ENCODE data around the gene TSPAN7. TPM values are rescaled to one million over a fixed set of nuclear protein-coding genes. Genes with fewer than 3 reads are reported as not detected.

Gene TSPAN7
- total and polyA plus RNA-seq, 7 experiments from 2014 or later: 0.27 to 1.3 (median 0.48) TPM; not detected in 2

GRCh38 chrX:38577738-38578137 is 16.4 kb downstream of the TSPAN7 start:
- peaks cover 0 to 4% (median 0%) of the 10 kb centered on the region in 5 donors for H3K27me3 Mint-ChIP-seq
- no peaks in the 10 kb centered on the region for H3K36me3 ChIP-seq (ENCODE audit: control insufficient read depth in 2 of 3, insufficient read depth in 3 of 3, low read length in 3 of 3)
- H3K27ac ChIP-seq (ENCODE audit: low read depth, low read length): no peak overlapping the region
- no peaks in the 10 kb centered on the region for H3K4me1 ChIP-seq (ENCODE audit: control insufficient read depth in 2 of 2, insufficient read depth in 2 of 2, low read length in 2 of 2)
- H3K27ac Mint-ChIP-seq: no peak overlapping the region
- ATAC-seq: no peak
- no peaks in the 10 kb centered on the region for H3K27me3 ChIP-seq (ENCODE audit: control insufficient read depth in 2 of 2, insufficient read depth in 2 of 2, low read length in 2 of 2)
- no peak overlapping the region for H3K4me3 Mint-ChIP-seq
- H3K9me3 Mint-ChIP-seq: no peaks in the 10 kb centered on the region
- ChIA-PET POLR2A (no interaction called here), CTCF (no interaction called here)
- no peak overlapping the region for H3K4me3 ChIP-seq (ENCODE audit: low read length)
- no peaks in the 10 kb centered on the region for H3K36me3 Mint-ChIP-seq
- DNase-seq: no peak
- intact Hi-C loops (cut with micrococcal nuclease): no loop called here
- no peaks in the 10 kb centered on the region for H3K9me3 ChIP-seq (ENCODE audit: control insufficient read depth in 2 of 3, low read length in 3 of 3)
- no peaks in the 10 kb centered on the region for H3K4me1 Mint-ChIP-seq

- H3K4me1 ChIP-seq (ENCODE audit: control insufficient read depth in 2 of 2, insufficient read depth in 2 of 2, low read length in 2 of 2): no peaks in the 10 kb centered on the region
- CTCF ChIA-PET: no interaction called here
- H3K27ac ChIP-seq (ENCODE audit: low read depth, low read length): no peak overlapping the region
- no peak overlapping the region for H3K4me3 ChIP-seq (ENCODE audit: low read length)
- H3K27me3 ChIP-seq (ENCODE audit: control insufficient read depth in 2 of 2, insufficient read depth in 2 of 2, low read length in 2 of 2): no peaks in the 10 kb centered on the region
- Mint-ChIP-seq H3K36me3 (no peaks in the 10 kb centered on the region), H3K9me3 (no peaks in the 10 kb centered on the region), H3K4me1 (no peaks in the 10 kb centered on the region), H3K4me3 (no peak overlapping the region), H3K27ac (no peak overlapping the region), H3K27me3 (peaks cover 0 to 4% (median 0%) of the 10 kb centered on the region in 5 donors)
- intact Hi-C loops (cut with micrococcal nuclease): no loop called here
- DNase-seq: no peak
- POLR2A ChIA-PET: no interaction called here
- no peak for ATAC-seq
- H3K36me3 ChIP-seq (ENCODE audit: control insufficient read depth in 2 of 3, insufficient read depth in 3 of 3, low read length in 3 of 3): no peaks in the 10 kb centered on the region
- no peaks in the 10 kb centered on the region for H3K9me3 ChIP-seq (ENCODE audit: control insufficient read depth in 2 of 3, low read length in 3 of 3)
Measured at GRCh38 chrX:38578167-38578566, 16.8 kb downstream of the TSPAN7 start.

- CTCF ChIA-PET: interaction anchor here (0.7 kb wide), 1 partner anchor 16 kb away, joined by 3 read pairs; no protein-coding TSS in a partner anchor
- Histone ChIP-seq H3K27ac (ENCODE audit: low read depth, low read length) (no peak overlapping the region), H3K4me1 (ENCODE audit: control insufficient read depth in 2 of 2, insufficient read depth in 2 of 2, low read length in 2 of 2) (no peaks in the 10 kb centered on the region), H3K4me3 (ENCODE audit: low read length) (no peak overlapping the region), H3K27me3 (ENCODE audit: control insufficient read depth in 2 of 2, insufficient read depth in 2 of 2, low read length in 2 of 2) (no peaks in the 10 kb centered on the region), H3K36me3 (ENCODE audit: control insufficient read depth in 2 of 3, insufficient read depth in 3 of 3, low read length in 3 of 3) (no peaks in the 10 kb centered on the region), H3K9me3 (ENCODE audit: control insufficient read depth in 2 of 3, low read length in 3 of 3) (no peaks in the 10 kb centered on the region)
- POLR2A ChIA-PET: no interaction called here
- no peaks in the 10 kb centered on the region for H3K27me3 Mint-ChIP-seq
- intact Hi-C loops (cut with micrococcal nuclease): no loop called here
- H3K4me1 Mint-ChIP-seq: no peaks in the 10 kb centered on the region
- H3K36me3 Mint-ChIP-seq: no peaks in the 10 kb centered on the region
- no peaks in the 10 kb centered on the region for H3K9me3 Mint-ChIP-seq
- H3K4me3 Mint-ChIP-seq: no peak overlapping the region
- no peak overlapping the region for H3K27ac Mint-ChIP-seq
- ATAC-seq (no peak), DNase-seq (no peak)
Measured at GRCh38 chrX:38583181-38583580, 21.8 kb downstream of the TSPAN7 start.

GRCh38 chrX:38594434-38594833 is 33.1 kb downstream of the TSPAN7 start:
- ChIA-PET POLR2A (no interaction called here), CTCF (no interaction called here)
- Histone ChIP-seq H3K36me3 (ENCODE audit: control insufficient read depth in 2 of 3, insufficient read depth in 3 of 3, low read length in 3 of 3) (no peaks in the 10 kb centered on the region), H3K4me3 (ENCODE audit: low read length) (no peak overlapping the region), H3K9me3 (ENCODE audit: control insufficient read depth in 2 of 3, low read length in 3 of 3) (no peaks in the 10 kb centered on the region), H3K4me1 (ENCODE audit: control insufficient read depth in 2 of 2, insufficient read depth in 2 of 2, low read length in 2 of 2) (no peaks in the 10 kb centered on the region), H3K27ac (ENCODE audit: low read depth, low read length) (no peak overlapping the region), H3K27me3 (ENCODE audit: control insufficient read depth in 2 of 2, insufficient read depth in 2 of 2, low read length in 2 of 2) (no peaks in the 10 kb centered on the region)
- Mint-ChIP-seq H3K27ac (no peak overlapping the region), H3K36me3 (no peaks in the 10 kb centered on the region), H3K27me3 (peaks cover 4 to 11% (median 7%) of the 10 kb centered on the region in 5 donors), H3K4me3 (no peak overlapping the region), H3K9me3 (peaks cover 0 to 4% (median 0%) of the 10 kb centered on the region in 11 donors), H3K4me1 (no peaks in the 10 kb centered on the region)
- ATAC-seq: no peak
- DNase-seq: no peak
- intact Hi-C loops (cut with micrococcal nuclease): no loop called here

DNA sequence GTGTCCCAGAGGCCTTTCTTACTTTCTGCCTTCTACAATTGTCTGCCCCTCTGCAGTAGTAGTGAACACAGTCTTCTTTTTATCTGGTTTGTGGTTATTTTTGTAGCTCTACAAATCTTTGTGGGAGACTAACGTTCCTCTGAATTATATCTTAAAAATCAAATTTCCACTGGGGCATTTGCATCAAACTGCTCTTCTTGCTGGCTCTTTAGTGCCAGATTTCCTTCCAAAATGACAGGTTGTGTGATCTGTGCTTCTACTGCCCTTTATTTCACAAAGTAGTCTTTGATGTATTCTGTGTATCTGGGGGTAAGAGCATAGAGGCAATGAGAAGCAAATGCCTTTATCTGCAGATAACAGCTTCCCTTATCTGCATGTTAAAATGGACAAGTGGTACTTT is 34.5 kb downstream of the TSPAN7 start:
- Mint-ChIP-seq H3K4me3 (no peak overlapping the region), H3K27ac (no peak overlapping the region), H3K4me1 (no peaks in the 10 kb centered on the region), H3K9me3 (peaks cover 0 to 4% (median 0%) of the 10 kb centered on the region in 11 donors), H3K36me3 (no peaks in the 10 kb centered on the region), H3K27me3 (peaks cover 4 to 11% (median 7%) of the 10 kb centered on the region in 5 donors)
- no peaks in the 10 kb centered on the region for H3K27me3 ChIP-seq (ENCODE audit: control insufficient read depth in 2 of 2, insufficient read depth in 2 of 2, low read length in 2 of 2)
- H3K36me3 ChIP-seq (ENCODE audit: control insufficient read depth in 2 of 3, insufficient read depth in 3 of 3, low read length in 3 of 3): no peaks in the 10 kb centered on the region
- H3K4me3 ChIP-seq (ENCODE audit: low read length): no peak overlapping the region
- no peak overlapping the region for H3K27ac ChIP-seq (ENCODE audit: low read depth, low read length)
- intact Hi-C loops (cut with micrococcal nuclease): no loop called here
- ChIA-PET CTCF (no interaction called here), POLR2A (no interaction called here)
- H3K4me1 ChIP-seq (ENCODE audit: control insufficient read depth in 2 of 2, insufficient read depth in 2 of 2, low read length in 2 of 2): no peaks in the 10 kb centered on the region
- H3K9me3 ChIP-seq (ENCODE audit: control insufficient read depth in 2 of 3, low read length in 3 of 3): no peaks in the 10 kb centered on the region
- ATAC-seq: no peak
- DNase-seq: no peak

DNA sequence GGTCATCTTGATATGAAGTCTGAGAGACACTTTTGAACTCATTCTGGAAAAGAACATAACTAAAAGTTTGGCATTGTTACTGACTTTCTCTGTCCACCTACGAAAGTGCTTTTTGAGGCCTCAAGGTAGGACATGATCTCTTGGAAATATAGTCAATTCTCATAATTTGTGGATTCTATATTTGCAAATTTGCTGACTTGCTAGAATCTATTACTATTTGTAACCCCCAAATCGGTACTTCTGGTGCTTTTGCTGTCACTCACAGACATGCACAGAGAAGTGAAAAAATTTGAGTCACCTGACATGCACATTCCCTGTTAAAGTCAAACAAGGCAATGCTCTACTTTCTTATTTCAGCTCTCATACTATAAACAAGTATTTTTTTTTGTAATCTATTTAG is 35.6 kb downstream of the TSPAN7 start:
- ATAC-seq: no peak
- POLR2A ChIA-PET: no interaction called here
- intact Hi-C loops (cut with micrococcal nuclease): no loop called here

GRCh38 chrX:38599796-38600755 is 38.7 kb downstream of the TSPAN7 start:
- intact Hi-C loops (cut with micrococcal nuclease): no loop called here
- Histone ChIP-seq H3K27me3 (ENCODE audit: control insufficient read depth in 2 of 2, insufficient read depth in 2 of 2, low read length in 2 of 2) (no peaks in the 10 kb centered on the region), H3K4me3 (ENCODE audit: low read length) (no peak overlapping the region), H3K4me1 (ENCODE audit: control insufficient read depth in 2 of 2, insufficient read depth in 2 of 2, low read length in 2 of 2) (no peaks in the 10 kb centered on the region), H3K9me3 (ENCODE audit: control insufficient read depth in 2 of 3, low read length in 3 of 3) (no peaks in the 10 kb centered on the region), H3K36me3 (ENCODE audit: control insufficient read depth in 2 of 3, insufficient read depth in 3 of 3, low read length in 3 of 3) (no peaks in the 10 kb centered on the region), H3K27ac (ENCODE audit: low read depth, low read length) (no peak overlapping the region)
- H3K9me3 Mint-ChIP-seq: peaks cover 0 to 5% (median 0%) of the 10 kb centered on the region in 11 donors
- peaks cover 0 to 2% (median 0%) of the 10 kb centered on the region in 5 donors for H3K36me3 Mint-ChIP-seq
- H3K27me3 Mint-ChIP-seq: peaks cover 4 to 15% (median 11%) of the 10 kb centered on the region in 5 donors
- no peaks in the 10 kb centered on the region for H3K4me1 Mint-ChIP-seq
- DNase-seq (no peak), ATAC-seq (no peak)
- no peak overlapping the region for H3K4me3 Mint-ChIP-seq
- ChIA-PET POLR2A (no interaction called here), CTCF (no interaction called here)
- no peak overlapping the region for H3K27ac Mint-ChIP-seq

More for the DNA sequence above, 35.6 kb downstream of the TSPAN7 start:
- H3K36me3 ChIP-seq (ENCODE audit: control insufficient read depth in 2 of 3, insufficient read depth in 3 of 3, low read length in 3 of 3): no peaks in the 10 kb centered on the region
- Mint-ChIP-seq H3K4me1 (no peaks in the 10 kb centered on the region), H3K9me3 (peaks cover 0 to 6% (median 0%) of the 10 kb centered on the region in 11 donors), H3K27ac (no peak overlapping the region), H3K4me3 (no peak overlapping the region), H3K27me3 (peaks cover 4 to 11% (median 9%) of the 10 kb centered on the region in 5 donors), H3K36me3 (peaks cover 0 to 2% (median 0%) of the 10 kb centered on the region in 5 donors)
- CTCF ChIA-PET: no interaction called here
- no peak for DNase-seq
- no peaks in the 10 kb centered on the region for H3K4me1 ChIP-seq (ENCODE audit: control insufficient read depth in 2 of 2, insufficient read depth in 2 of 2, low read length in 2 of 2)
- H3K27me3 ChIP-seq (ENCODE audit: control insufficient read depth in 2 of 2, insufficient read depth in 2 of 2, low read length in 2 of 2): no peaks in the 10 kb centered on the region
- H3K27ac ChIP-seq (ENCODE audit: low read depth, low read length): no peak overlapping the region
- no peaks in the 10 kb centered on the region for H3K9me3 ChIP-seq (ENCODE audit: control insufficient read depth in 2 of 3, low read length in 3 of 3)
- H3K4me3 ChIP-seq (ENCODE audit: low read length): no peak overlapping the region

All from naive thymus-derived CD4-positive, alpha-beta T cell (primary cell).